Calu3 (cell line): ENCODE measurements around the gene ALK. TPM values are rescaled to one million over a fixed set of nuclear protein-coding genes. Genes with fewer than 3 reads are reported as not detected.

Experiments
- BruUV-seq: library from RNA; stranded (reverse); fragments of 400-500 nt; replicated peaks from 2 replicates; lab custom pipeline; 2021; lab: Mats Ljungman, UMichigan
- CTCF ChIA-PET: fragments of 300-600 bp; sonication (Branson Sonifier 250); formaldehyde crosslinking; loops from one replicate; lab custom pipeline; 2022; ENCODE audit warnings: antibody characterized with exemption; lab: Charles Lee
- DNase-seq: peaks from one replicate; pipeline ENCODE4 v3.0.0; 2022
- H3K27ac Mint-ChIP-seq: one replicate; pipeline ENCODE4 v1.8.0; 2022; ENCODE audit warnings: mixed read lengths; ENCODE audit not compliant: unreplicated experiment
- H3K27me3 Mint-ChIP-seq: one replicate; pipeline ENCODE4 v1.8.0; 2022; ENCODE audit warnings: mixed read lengths; ENCODE audit not compliant: unreplicated experiment
- H3K36me3 Mint-ChIP-seq: one replicate; pipeline ENCODE4 v1.8.0; 2022; ENCODE audit warnings: mild to moderate bottlenecking, moderate library complexity, mixed read lengths; ENCODE audit not compliant: insufficient read depth, unreplicated experiment
- H3K4me1 Mint-ChIP-seq: one replicate; pipeline ENCODE4 v1.8.0; 2022; ENCODE audit warnings: mild to moderate bottlenecking, low read depth, mixed read lengths; ENCODE audit not compliant: unreplicated experiment
- H3K4me3 Mint-ChIP-seq: one replicate; pipeline ENCODE4 v1.8.0; 2022; ENCODE audit warnings: mild to moderate bottlenecking, low read depth, moderate library complexity, mixed read lengths; ENCODE audit not compliant: unreplicated experiment
- H3K9me3 Mint-ChIP-seq: one replicate; pipeline ENCODE4 v1.8.0; 2022; ENCODE audit warnings: low read depth, mixed read lengths; ENCODE audit not compliant: unreplicated experiment
- intact Hi-C: fragments of 100-400 bp; cut with micrococcal nuclease; formaldehyde crosslinking; loops from one replicate; pipeline ENCODE4 v1.10.0; 2022; ENCODE audit not compliant: unreplicated experiment
- total RNA-seq: library from RNA; stranded (reverse); gene quantifications from 2 replicates; pipeline ENCODE4 v1.2.3, GENCODE V29; 2022
- TF ChIP-seq, protein P1 (sequence below): fragments of 200-600 bp; IDR thresholded peaks from one replicate; pipeline ENCODE4 v1.8.0; 2022; ENCODE audit warnings: antibody characterized with exemption; ENCODE audit not compliant: unreplicated experiment

The ALK gene
- total RNA-seq, 1 experiment from 2014 or later: not detected

DNA sequence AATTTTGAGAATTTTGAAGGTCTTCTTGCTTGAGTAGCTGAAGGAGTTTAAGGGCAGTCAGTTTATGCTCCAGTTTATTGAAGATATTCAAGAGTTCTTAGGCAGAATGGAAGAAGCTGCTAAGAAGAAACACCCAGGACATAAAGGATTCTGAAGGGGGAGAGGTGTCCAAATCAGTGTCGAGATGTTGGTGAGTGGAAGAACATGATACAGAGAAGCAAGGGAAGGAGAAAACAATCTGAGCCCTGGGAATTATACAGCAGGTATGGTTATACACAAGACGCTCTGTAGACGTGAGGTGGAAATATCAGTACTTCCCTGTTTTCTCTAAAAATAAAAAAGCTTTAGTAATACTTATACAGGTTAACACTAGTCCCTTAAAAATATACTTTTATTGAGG lies 746.0 kb downstream of the ALK start:
- DNase-seq: no peak
- Mint-ChIP-seq H3K27me3 (no peaks in the 10 kb centered on the region), H3K4me3 (no peak overlapping the region), H3K36me3 (peaks cover 96% of the 10 kb centered on the region), H3K4me1 (peaks cover 9% of the 10 kb centered on the region), H3K27ac (peak overlapping the region; percentile 36), H3K9me3 (no peaks in the 10 kb centered on the region)
- intact Hi-C loops: no loop called here
- no TSS peak for BruUV-seq
- CTCF ChIA-PET: no interaction called here
- TF ChIP-seq, protein P1, sequence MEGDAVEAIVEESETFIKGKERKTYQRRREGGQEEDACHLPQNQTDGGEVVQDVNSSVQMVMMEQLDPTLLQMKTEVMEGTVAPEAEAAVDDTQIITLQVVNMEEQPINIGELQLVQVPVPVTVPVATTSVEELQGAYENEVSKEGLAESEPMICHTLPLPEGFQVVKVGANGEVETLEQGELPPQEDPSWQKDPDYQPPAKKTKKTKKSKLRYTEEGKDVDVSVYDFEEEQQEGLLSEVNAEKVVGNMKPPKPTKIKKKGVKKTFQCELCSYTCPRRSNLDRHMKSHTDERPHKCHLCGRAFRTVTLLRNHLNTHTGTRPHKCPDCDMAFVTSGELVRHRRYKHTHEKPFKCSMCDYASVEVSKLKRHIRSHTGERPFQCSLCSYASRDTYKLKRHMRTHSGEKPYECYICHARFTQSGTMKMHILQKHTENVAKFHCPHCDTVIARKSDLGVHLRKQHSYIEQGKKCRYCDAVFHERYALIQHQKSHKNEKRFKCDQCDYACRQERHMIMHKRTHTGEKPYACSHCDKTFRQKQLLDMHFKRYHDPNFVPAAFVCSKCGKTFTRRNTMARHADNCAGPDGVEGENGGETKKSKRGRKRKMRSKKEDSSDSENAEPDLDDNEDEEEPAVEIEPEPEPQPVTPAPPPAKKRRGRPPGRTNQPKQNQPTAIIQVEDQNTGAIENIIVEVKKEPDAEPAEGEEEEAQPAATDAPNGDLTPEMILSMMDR: no peak

DNA sequence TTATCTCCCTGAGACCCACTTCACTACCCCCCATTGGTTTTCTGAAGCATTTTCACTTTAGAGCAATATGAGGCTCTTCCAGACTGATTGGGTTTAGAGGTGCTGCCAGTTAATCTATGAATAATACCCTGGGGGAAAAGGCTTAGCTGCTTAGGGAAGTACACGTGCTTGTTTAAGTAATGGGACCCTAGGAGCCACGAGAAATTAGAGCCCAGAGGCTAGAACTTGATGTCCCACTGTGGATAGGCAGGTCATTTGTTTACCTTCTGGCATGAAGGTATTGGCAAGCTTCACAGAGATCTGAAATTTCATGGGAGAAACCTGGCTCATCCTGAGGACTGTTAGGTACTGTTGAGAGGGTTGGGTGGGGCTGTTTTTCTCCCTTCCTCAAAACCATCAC lies 746.4 kb downstream of the ALK start:
- Mint-ChIP-seq H3K27me3 (no peaks in the 10 kb centered on the region), H3K27ac (peak overlapping the region; percentile 36), H3K4me1 (peaks cover 4% of the 10 kb centered on the region), H3K4me3 (no peak overlapping the region), H3K36me3 (peaks cover 96% of the 10 kb centered on the region), H3K9me3 (no peaks in the 10 kb centered on the region)
- no TSS peak for BruUV-seq
- CTCF ChIA-PET: no interaction called here
- intact Hi-C loops: no loop called here
- TF ChIP-seq, protein P1: no peak
- no peak for DNase-seq

DNA sequence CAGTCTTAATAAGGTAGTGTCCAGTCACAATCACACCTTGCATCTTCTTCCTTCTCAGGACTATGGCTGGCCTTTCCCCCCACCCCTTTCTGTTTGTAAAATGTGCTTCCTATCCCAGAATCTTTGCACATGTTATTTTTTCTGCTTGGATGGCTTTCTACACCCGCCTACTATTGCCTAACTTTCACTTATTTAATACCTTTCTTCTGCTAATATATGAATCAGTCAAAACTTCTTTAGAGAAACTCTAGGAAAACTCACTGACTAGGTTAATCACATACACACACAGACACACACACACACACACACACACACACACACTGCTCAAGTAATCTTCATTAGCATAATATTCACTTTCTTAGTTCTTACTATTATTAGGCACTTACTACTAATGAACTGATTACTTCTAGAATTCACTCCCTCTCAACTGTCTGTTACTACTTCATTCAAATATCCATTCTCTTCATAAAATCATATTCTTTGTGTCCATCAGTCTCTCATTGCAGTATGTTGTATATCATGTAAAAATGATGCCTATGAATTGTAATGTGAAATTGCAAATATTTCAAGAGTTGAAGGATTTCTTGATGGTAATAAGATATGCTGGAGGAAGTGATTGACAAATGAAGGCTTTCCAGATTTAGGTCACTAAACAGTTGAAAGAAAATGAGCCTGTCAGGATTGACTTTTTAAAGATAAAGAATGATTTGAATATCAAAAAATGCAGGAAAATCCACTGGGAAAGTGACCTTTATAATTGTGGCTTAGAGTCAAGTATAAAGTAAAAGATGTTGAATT lies 754.9 kb downstream of the ALK start:
- no peak for DNase-seq
- intact Hi-C loops: loop anchor here (5.0 kb wide), 1 partner anchor 34 kb away; no protein-coding TSS in a partner anchor
- Mint-ChIP-seq H3K36me3 (peaks cover 91% of the 10 kb centered on the region), H3K4me1 (peaks cover 31% of the 10 kb centered on the region), H3K9me3 (no peaks in the 10 kb centered on the region), H3K27me3 (no peaks in the 10 kb centered on the region), H3K4me3 (no peak overlapping the region), H3K27ac (peak overlapping the region; percentile 30)
- CTCF ChIA-PET: no interaction called here
- BruUV-seq: no TSS peak
- TF ChIP-seq, protein P1: no peak

DNA sequence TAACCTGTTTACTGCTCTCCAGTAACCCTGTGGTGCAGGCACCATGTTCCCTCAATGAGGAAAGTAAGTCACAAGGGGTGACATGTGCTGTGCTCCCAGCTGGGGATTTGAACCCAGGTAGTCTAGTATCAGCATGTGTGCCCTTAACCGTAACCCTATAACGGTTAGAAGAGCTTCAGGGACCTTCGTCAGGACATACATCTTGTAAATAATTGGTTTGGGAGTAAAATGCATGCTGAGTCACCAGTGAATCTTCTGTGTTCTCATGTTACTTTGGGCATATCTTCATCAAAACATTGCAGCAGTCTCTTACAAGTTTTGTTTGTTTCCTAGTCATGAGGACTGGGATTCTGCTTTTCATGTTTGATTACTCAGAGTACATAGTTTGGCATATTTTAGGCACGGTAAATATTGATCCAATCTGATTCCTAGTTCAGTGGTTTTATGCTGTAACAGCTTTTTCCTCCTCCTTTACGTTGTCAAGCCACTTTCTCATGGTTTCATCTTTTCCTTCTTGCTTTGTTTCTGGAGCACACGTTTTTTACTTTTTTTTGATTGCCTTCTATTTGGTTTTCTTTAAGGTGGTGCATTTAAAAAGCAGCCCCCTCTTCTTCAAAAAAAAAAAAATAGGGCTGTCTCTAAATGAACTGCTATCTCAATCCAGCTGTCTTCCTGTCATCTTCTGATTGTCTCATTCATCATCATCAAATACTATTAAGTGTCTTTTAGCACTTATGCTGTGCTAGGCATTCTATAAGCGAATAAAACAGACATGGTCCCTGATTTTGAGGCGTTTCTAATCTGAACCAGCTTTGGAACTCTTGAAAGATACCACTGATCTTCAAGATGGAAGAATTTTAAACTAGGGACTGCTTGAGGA lies 755.8 kb downstream of the ALK start:
- TF ChIP-seq, protein P1: no peak
- Mint-ChIP-seq H3K4me3 (no peak overlapping the region), H3K36me3 (peaks cover 91% of the 10 kb centered on the region), H3K9me3 (no peaks in the 10 kb centered on the region), H3K27me3 (no peaks in the 10 kb centered on the region), H3K27ac (peak overlapping the region; percentile 30), H3K4me1 (peaks cover 31% of the 10 kb centered on the region)
- CTCF ChIA-PET: interaction anchor here (0.8 kb wide), 1 partner anchor 12 kb away, joined by 3 read pairs; no protein-coding TSS in a partner anchor
- BruUV-seq: no TSS peak
- no peak for DNase-seq
- intact Hi-C loops: loop anchor here (5.0 kb wide), 1 partner anchor 33 kb away; no protein-coding TSS in a partner anchor
